SK-MEL-5 (cell line): Measurements from ENCODE around the gene BIRC7. TPM values are rescaled to one million over a fixed set of nuclear protein-coding genes. Genes with fewer than 3 reads are reported as not detected.

Source experiments
- DNase-seq: peaks from one replicate; pipeline ENCODE4 v3.0.0-alpha.2; 2016; ENCODE audit warnings: low read depth, low spot score
- in situ Hi-C: cut with HindIII; loops from 2 replicates; pipeline ENCODE4 v1.10.0; 2016; ENCODE audit warnings: low sequenced_read_pairs, high pct_unique_total_duplicates, low pct_unique_long_range_greater_than_20kb
- total RNA-seq: library from RNA; depleted of rRNA; stranded (reverse); fragments of >200 nt; shearing (Covaris generic); gene quantifications from 2 replicates; pipeline ENCODE4 v1.2.3, GENCODE V29; 2014

The BIRC7 gene
- total RNA-seq, 1 experiment from 2014 or later, result 12.3 TPM

DNA sequence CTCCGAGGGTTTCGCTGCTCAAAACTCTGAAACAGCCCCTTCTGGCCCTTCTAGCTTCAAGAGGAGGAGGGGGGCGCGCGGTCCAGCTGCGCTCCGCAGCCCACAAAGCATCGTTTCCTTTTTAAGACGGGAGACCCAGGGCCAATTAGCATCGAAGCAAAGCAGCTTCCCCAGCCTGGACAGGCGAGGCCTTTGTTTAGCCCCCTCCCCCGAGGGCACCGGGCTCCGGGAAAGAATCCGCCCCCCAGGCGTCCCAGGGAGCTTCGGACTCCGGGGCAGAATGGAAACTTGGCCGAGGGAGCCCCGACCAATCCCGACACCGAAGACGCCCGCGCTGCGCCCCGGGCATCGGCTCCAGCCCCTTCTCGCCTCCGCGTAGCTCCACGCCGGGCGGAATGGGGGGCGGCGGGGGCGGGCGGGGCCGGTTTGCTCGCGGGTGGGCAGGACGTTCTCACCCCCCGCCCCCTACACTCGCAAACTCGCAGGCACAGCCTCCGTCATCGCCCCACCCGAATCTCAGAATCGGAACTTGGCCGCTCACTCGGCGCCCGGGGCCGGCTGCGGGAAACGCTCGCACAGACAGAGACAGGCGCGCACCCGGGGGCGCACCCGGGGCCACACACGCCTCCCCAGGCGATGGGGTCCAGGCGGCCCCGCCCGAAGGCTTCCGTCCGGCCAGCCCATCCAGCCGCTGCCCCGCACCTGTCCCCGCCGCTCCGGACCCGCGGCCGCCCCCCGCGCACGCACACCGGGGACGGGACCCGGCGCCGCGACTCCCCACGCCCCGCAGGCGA, 17.9 kb downstream of the BIRC7 start:
- DNase-seq, result no peak
- in situ Hi-C loops, result no loop called here

DNA sequence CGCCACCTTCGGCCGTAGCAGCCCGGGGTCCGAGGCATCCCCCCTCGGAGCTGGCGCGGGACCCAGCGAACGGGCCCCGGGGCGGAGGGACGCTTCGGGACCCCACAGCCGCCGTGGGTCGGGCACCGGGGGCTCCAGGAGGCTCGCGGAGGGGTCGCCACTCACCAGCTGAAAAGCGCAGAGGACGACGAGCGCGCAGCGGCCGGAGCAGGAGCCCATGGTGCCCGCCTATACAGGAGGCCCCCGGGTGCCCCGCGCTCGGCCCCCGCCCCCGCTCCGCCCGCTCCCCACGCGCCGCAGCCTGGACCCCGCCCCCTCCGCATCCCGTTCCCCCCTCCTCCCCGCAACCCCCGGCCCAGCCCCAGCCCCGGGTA, 18.5 kb downstream of the BIRC7 start, which contains the start of gene NKAIN4:
TSS of gene NKAIN4 (minus strand) at position 232 of the 374 bp plus-strand sequence. CDS start at position 219, 13 bp downstream.
- in situ Hi-C loops, result no loop called here
- no peak for DNase-seq

DNA sequence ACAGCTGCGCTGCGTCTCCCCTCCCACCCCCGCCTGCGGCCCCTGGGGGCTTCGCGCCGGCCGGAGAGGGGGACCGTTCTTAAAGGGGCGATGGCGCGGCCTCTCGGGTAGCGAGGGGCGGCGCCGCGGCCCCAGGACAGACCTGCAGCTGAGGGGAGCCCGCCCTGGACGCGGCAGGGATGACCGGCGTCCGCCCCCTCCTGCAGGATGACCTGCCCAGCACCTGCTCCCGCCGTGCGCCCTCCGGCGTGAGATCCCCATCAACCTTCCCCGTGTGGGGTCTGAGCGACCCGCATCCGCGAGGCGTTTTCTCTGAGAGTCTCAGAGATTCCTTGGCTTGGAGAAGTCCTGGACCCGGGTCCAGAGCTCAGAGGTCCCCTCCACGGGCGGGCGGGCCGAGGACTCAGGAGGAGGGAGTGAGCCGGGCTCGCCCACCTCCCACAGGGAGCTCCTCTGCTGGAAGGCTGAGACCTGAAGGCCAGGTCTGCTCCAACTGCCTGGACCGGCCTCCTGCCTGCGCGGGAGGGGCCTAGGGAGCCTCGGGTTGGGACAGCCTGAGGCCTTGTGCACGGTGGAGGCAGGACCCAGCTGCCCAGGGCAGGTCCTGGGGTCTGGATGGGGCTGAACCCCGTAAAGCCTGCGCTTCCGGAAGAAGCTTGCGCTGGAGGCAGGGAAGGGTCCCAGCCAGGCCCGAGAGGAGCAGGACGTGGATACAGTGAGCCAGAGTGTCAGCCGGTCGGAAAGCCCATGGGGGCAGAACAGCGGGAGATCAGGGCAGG, 19.1 kb downstream of the BIRC7 start:
- DNase-seq, result no peak
- in situ Hi-C loops, result no loop called here

DNA sequence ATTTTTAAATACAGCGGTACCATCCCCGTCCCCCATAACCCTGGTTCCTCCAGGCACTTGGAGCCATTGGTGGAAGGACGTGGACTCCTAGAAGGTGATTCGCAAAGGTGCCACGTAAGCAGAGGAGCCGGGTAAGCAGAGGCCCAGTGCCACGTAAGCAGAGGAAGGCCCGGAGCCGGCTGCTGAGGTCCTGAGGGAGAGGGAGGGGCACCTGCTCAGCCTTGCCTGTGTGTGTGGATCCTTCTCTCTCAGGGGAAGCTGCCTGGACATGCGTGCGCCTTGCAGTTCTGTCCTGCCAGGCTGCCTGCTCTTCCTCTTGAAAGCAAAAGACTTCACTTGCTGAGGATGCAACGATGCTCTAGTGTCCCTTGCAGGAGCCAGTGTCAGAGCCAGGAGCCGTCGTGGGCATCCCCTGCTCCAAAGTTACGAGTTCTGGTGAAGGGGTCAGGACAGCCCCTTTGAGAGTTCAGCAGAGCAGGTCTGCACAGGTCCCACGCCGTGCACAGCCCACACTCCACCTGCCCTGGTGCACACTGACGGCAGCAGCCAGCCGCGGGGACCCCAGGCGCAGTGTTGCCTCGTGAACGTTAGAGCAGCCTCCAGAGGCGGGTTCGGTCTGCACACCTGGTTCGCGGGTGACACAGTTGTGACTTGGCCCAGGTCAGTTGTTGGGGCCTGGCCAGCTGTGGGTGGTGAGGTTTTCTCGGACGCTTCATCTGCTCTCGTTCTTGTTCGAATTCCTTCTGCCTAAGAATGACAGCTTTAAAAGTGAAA, 20.4 kb downstream of the BIRC7 start:
- in situ Hi-C loops, result no loop called here
- no peak for DNase-seq

DNA sequence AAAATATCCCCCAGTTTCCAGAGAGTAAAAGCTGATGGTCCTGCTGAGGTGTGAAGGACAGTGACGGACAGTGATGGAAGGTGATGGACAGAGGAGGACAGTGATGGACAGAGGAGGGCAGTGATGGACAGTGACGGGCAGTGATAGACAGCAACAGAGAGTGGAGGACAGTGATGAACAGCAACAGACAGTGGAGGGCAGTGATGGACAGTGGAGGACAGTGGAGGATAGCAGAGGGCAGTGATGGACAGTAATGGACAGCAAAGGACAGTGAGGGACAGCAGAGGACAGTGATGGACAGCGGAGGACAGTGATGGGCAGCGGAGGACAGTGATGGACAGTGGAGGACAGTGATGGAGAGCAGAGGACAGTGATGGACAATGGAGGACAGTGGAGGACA, 21.2 kb downstream of the BIRC7 start:
- no peak for DNase-seq
- in situ Hi-C loops, result no loop called here

DNA sequence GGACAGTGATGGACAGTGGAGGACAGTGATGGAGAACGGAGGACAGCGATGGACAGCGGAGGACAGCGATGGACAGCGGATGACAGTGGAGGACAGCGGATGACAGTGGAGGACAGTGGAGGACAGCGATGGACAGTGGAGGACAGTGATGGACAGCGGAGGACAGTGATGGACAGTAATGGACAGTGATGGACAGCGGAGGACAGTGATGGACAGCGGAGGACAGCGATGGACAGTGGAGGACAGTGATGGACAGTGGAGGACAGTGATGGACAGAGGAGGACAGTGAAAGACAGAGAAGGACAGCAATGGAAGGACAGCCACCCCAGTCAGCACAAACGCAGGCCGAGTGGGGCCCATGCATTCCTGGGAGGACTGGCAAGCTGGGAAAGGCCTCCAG, 21.9 kb downstream of the BIRC7 start:
- in situ Hi-C loops, result no loop called here
- DNase-seq, result no peak

DNA sequence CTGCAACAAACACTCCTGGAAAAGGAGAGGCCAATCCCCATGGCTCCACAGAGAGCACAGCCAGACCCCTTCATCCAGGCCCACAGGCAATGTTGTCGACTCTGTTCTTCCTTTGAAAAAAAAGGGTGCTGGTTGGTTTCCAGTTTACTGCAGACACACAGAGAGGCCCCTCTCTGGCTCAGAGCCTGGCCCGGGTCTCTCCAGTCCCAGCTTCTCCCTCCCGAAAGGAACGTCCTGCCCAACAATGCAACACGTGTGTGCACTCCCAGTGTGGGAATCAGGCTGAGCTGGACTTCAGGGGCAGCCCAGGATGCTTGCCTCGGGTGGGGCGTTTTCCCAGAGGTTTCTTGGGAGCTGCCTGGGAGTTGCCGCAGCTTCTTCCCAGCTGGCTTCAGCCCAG, 23.1 kb downstream of the BIRC7 start:
- DNase-seq, result no peak
- in situ Hi-C loops, result no loop called here

DNA sequence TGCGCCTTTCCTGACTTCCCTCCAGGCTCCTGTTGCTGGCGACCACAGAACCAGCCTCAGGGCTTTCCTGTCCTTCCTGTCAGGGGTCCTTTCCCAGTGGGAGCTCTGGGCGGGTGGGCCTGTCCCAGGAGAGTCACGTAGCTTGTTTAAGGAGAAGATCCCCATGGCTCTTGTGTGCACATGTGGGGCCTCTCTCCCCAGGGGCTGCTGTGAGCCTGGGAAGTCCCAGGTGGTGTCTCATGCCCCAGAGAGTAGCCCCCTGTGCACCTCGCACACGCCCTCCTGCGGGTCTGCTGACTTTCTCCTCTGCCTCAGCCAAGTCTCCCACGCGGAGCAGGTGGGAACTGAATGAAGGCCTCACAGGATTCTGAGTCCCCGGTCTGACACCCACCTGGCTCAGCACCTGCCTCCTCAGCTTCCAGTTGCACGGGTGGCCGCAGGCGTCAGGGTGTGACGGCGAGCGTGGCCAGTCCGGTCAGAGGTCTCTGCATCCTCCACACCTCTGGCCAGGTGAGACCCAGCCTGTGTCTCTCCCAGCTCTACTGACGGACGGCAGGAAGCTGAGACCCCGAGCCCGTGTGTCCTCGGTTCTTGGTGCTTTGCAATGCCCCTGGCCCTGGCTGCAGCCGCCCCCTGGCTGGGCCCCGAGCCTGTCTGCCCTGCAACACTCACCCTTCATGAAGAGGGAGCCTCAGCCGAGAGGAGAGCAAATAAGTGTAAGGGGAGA, 24.2 kb downstream of the BIRC7 start:
- in situ Hi-C loops, result no loop called here
- no peak for DNase-seq

DNA sequence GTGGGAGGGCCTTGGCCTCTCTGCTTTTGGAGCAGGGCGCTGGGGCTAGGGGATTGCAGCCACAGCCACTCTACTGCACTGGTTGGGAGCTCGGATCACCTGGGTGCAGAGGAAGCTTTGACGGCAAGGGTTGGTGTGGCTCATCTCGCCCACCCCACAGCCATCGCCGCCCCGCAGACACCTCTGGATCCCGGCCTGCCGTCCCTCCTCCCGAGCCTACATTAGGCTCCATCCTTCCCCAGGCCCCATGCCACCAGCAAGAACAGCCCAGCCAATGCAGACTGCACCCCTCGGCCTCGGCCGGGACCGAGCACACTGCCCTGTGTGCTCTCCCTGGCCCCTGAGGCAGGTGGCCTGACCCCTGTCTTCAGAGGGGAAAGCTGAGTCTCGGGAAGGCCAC, 24.8 kb downstream of the BIRC7 start:
- in situ Hi-C loops, result no loop called here
- no peak for DNase-seq

DNA sequence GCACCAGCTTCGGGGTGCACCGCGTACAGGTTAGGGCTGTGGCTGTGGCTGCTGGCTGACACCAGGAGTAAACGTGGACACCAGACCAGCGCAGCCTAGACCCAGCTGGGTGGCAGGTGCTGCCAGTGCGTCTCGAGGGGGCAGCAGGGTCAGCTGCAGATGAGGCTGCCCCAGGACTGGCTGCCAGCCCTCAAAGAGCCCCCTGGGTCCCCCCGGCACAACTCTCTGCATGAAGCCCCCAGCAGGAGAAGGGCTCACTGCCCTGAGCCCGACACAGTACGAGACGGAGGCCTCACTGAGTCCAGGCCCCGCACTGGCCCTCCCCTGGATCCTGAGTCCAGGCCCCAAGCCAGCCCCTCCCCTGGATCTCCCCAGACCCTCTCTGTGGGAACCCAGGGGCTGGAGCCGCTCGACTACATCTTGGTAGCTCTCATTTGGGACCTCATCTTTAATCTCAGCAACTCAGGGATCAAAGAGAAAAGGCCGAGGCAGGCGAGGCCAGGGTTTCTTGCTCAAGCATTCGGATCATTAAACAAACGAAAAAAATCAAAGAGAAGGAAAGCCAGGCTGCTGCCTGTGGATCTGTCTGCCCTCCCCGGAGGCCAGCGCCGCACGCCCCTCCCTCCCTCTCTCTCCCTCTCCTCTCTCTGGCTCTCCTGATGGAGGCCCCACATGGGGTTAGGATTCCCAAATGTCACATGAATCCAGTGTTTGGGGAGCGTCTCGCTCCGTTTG, 25.5 kb downstream of the BIRC7 start:
- in situ Hi-C loops, result no loop called here
- DNase-seq, result no peak

DNA sequence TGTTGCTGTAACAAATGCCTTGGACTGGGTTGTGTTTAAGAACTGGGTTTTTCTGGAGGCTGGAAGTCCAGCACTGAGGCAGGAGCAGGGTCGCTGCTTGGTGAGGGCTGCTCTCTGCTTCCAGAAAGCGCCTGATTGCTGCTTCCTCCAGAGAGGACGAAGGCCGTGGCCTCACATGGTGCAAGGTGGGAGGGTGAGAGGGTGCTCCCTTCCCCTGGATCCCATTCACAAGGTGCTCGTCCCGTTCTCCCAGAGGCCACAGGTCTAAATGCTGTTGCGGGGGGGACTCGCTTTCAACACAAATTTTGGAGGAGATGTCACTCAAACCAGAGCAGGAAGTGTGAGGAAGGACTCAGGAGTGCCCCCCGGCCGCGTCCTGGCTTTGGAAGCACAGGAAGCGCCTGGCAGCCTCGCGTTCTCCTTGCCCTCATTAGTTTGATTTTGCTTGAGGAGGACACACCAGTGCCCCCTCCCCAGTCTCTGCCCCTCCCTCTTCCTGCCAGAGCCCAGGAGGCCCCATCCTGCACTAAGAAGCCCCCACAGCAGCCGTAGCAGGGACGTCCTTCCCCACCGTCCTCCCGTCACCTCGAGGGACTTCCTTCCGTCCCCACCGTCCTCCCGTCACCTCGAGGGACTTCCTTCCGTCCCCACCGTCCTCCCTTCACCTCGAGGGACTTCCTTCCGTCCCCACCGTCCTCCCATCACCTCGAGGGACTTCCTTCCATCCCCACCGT, 26.3 kb downstream of the BIRC7 start:
- in situ Hi-C loops, result no loop called here
- DNase-seq, result no peak

DNA sequence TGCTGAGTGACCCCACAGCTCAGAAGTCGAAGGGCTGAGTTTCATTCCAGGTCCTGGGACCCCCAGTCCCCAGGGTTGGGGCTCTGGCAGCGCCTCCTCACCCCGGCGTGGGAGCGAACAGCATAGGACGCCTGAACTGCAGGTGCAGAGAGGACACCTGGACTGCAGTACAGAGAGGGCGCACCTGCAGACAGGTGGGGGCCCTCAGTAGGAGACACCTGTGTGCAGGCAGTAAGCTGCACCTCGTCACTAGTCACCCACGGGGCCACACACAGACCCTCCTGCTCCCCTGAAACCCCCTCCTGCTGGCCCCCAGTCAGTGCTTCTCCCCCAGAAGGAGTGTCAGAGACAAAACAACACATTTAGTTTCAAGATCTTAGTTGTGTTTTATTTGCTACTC, 27.1 kb downstream of the BIRC7 start:
- in situ Hi-C loops, result no loop called here
- DNase-seq, result no peak

DNA sequence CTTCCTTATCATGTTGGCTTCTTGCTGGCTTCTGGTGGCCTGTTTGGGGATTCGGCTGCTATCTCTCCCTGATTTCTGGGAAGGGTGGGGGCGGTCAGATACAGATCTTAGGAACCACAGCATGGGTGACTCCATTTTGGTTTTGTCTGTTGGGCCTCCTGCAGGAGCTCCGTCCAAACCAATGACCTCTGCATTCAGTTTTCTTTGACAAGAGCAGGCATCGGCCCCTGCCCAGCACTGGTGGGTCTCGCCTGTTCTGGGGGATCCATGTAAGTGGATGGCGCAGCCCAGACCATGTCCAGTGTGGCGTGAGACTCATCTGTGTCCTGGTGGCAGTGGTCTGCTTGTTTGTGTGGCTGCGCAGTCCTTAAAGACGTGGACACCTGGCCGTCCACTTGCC, 28.3 kb downstream of the BIRC7 start:
- DNase-seq, result no peak
- in situ Hi-C loops, result no loop called here

DNA sequence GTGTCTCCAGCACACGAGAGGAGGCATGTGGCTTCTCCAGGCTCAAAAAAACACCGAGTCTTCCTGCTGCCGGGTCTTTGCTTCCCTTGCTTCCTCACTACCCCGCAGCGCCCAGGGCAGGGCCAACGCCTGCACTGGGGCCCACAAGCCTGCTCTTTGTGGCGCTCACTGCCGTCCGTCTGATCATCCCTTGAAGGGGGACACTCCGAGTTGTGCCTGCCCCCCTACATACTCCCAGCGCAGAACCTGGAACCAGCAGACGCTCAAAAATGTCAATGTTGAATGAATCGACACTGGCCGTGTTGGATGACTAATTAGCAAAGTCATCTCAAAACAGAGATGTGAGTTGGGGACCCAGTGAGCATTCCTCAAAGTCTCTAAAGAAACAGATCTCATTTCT, 28.8 kb downstream of the BIRC7 start:
- in situ Hi-C loops, result no loop called here

DNA sequence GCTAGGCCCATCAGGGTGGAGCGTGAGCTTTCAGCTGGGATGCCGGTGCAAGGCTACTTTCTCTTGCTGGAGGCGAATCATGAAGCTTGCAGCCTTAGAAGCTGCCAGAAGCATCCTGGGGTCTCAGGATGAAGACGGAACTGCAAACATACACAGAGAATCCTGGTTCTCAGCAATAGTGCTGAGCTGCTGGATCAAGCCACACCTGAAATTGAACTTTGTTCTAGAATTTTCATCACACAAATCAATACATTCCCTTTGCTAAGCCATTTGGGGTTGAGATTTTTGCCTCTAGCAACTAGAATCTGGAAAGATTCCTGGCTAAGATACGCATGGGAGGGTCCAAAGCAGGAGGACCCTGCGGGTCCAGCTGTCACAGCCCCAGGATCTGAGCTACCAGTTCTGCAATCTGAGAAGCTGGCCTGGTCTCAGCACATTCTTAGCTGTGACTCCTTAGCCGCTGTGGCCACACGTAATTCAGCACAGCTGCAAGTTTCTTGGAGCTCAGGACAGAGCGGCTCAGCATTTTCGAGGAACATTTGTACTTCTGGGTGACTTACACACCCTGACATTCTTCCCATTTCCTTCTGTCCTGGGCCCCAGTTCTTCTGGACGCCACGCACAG, 30.3 kb downstream of the BIRC7 start:
- no peak for DNase-seq
- in situ Hi-C loops, result no loop called here

More for the DNA sequence above, 28.8 kb downstream of the BIRC7 start:
- no peak for DNase-seq

DNA sequence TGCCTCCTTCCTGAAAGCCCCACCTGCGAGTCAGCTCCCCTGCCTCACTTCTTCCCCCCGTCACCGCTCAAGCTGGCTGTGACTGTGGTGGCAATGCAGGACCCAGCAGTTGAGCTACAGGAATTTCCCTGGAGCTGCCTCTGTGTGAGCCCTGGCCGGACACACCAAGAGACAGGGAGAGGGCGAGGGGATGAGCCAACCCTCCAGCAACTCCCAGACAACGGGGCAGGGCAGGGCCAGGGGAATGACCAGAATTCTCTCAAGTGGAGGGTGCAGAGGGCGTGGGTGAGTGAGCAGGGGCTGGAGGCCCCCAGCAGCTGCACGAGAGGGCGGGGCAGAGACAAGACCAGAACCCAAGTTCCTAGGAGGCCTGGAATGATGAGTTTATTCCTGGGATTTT, 32.0 kb downstream of the BIRC7 start:
- DNase-seq, result no peak
- in situ Hi-C loops, result no loop called here
